Ovary (tissue), 9 donors: ENCODE data around the gene FAM170B. TPM values are rescaled to one million over a fixed set of nuclear protein-coding genes. Genes with fewer than 3 reads are reported as not detected.
A peak's percentile ranks its signal among the peaks of the same experiment; 100 is the strongest.

Source experiments
- DNase-seq, 5 donors: peaks; one replicate each; pipeline ENCODE4 v3.0.0-alpha.2; 2019 to 2020
- H3K27ac ChIP-seq, 2 donors: fragments of 200-600 bp; one replicate each; pipeline versions ENCODE4 v1.5.1 to v1.8.0; 2019 to 2022
- H3K27me3 ChIP-seq: fragments of 200-600 bp; one replicate; pipeline ENCODE4 v1.8.0; 2022
- H3K36me3 ChIP-seq: fragments of 200-600 bp; sonication (generic); one replicate; pipeline ENCODE4 v1.5.1; 2019
- H3K4me1 ChIP-seq: one replicate; pipeline ENCODE4 v1.8.1; 2013; ENCODE audit warnings: mild to moderate bottlenecking, moderate library complexity; ENCODE audit not compliant: insufficient read depth
- H3K4me3 ChIP-seq: fragments of 200-600 bp; sonication (generic); one replicate; pipeline ENCODE4 v1.5.1; 2017
- H3K9me3 ChIP-seq, 2 donors: fragments of 200-600 bp in 1 of 2; sonication (generic) in 1 of 2; one replicate each; pipeline versions ENCODE4 v1.5.1 to v1.8.1; 2013 to 2019; ENCODE audit warnings: mild to moderate bottlenecking in 1 of 2, moderate library complexity in 1 of 2
- CTCF ChIP-seq, 3 donors: fragments of 450-650 bp in 2 of 3; fragments of 200-600 bp in 1 of 3; IDR thresholded peaks; one replicate each; pipeline versions ENCODE4 v1.5.1 to v1.8.0; 2016 to 2022; ENCODE audit warnings: antibody characterized with exemption in 3 of 3, mild to moderate bottlenecking in 1 of 3
- EP300 ChIP-seq: sonication (generic); formaldehyde crosslinking; IDR thresholded peaks from one replicate; pipeline ENCODE4 v1.6.1; 2017; ENCODE audit warnings: antibody characterized with exemption
- POLR2A ChIP-seq: fragments of 450-650 bp; IDR thresholded peaks from one replicate; pipeline ENCODE4 v1.6.1; 2017; ENCODE audit warnings: antibody characterized with exemption, mild to moderate bottlenecking, moderate library complexity
- WGBS, 3 donors: extraction: QIAGEN DNeasy Blood & Tissue Kit in 1 of 3; methylation state at CpG; one replicate each; pipeline versions ENCODE4 v1.1.5 to v1.1.7; 2013 to 2017; 5-methylcytosine and 5-hydroxymethylcytosine counted together
- intact Hi-C, 4 donors: fragments of 100-400 bp; cut with DNase I; formaldehyde crosslinking; loops; one replicate each; pipeline versions ENCODE4 v1.11.0 to v1.15.1; 2022 to 2023
- polyA plus RNA-seq, 2 donors: library from polyadenylated mRNA; stranded (reverse); fragments of 200-250 nt in 1 of 2; fragments of 350-450 nt in 1 of 2; fragmentation: Illumina TruSeq in 1 of 2; extraction: RNeasy Lipid Tissue Mini Kit (QIAGEN cat#74804) in 1 of 2; gene quantifications; one replicate each; pipeline ENCODE4 v1.2.3, GENCODE V29; 2013 to 2014
- total RNA-seq, 7 donors: library from RNA; depleted of rRNA in 2 of 7; stranded (reverse); fragments of >200 nt in 2 of 7; fragmentation: NEBNext Ultra II Directional in 3 of 7; extraction: Animal tissue kit (Norgen Biotek cat#: 25700) in 3 of 7; gene quantifications; one replicate each; pipeline versions ENCODE4 v1.1.0 to v1.2.4, GENCODE V29; 2016 to 2023
- donor health status: DM: no; HTN: no; CAD: no; lungs with moderate emphysema.
- donor health status: DM: no; HTN: no; CAD: no.
- donor health status: Bipolar disorder and iron deficiency.
- donor health status: DM: yes; HTN: yes; CAD: no.
- donor health status: DM: no; HTN: no; CAD: no.
- donor health status: DM: yes; HTN: yes; CAD: no.

The FAM170B gene
- total and polyA plus RNA-seq, 9 donors: not detected

- intact Hi-C loops: no loop called here
Observed at GRCh38 chr10:49091450-49092210, 42.2 kb downstream of the FAM170B start.

GRCh38 chr10:49090696-49091380 lies 43.0 kb downstream of the FAM170B start:
- Histone ChIP-seq H3K9me3 (no peaks in the 10 kb centered on the region), H3K27ac (peak overlapping the region in 1 of 2 donors; percentile 37), H3K27me3 (no peaks in the 10 kb centered on the region), H3K36me3 (no peaks in the 10 kb centered on the region), H3K4me1 (peaks cover 29% of the 10 kb centered on the region), H3K4me3 (no peak overlapping the region)
- 81 to 89% (median 85%) methylated on average over 6 of the region's 6 CpGs for WGBS, 3 donors
- intact Hi-C loops: no loop called here
- peak in 2 of 5 donors; percentile 14 to 35 for DNase-seq
- TF ChIP-seq CTCF (IDR thresholded peaks at IDR 0.05): no peak
- TF ChIP-seq POLR2A: no peak

More at GRCh38 chr10:49091450-49092210, 42.2 kb downstream of the FAM170B start:
- no peak overlapping the region for H3K27ac ChIP-seq
- H3K9me3 ChIP-seq: no peaks in the 10 kb centered on the region
- no peaks in the 10 kb centered on the region for H3K27me3 ChIP-seq
- 92 to 97% (median 96%) methylated on average over 13 of the region's 13 CpGs for WGBS, 3 donors
- no peak for TF ChIP-seq EP300
- TF ChIP-seq POLR2A: no peak
- TF ChIP-seq CTCF (IDR thresholded peaks at IDR 0.05): no peak
- no peaks in the 10 kb centered on the region for H3K36me3 ChIP-seq
- peak in 2 of 5 donors; percentile 10 to 26 for DNase-seq
- peaks cover 31% of the 10 kb centered on the region for H3K4me1 ChIP-seq
- H3K4me3 ChIP-seq: no peak overlapping the region

GRCh38 chr10:49090189-49090575 lies 43.6 kb downstream of the FAM170B start:
- WGBS, 3 donors: 16 to 23% (median 16%) methylated on average over 1 of the region's 1 CpG
- Histone ChIP-seq H3K4me1 (peaks cover 26% of the 10 kb centered on the region), H3K27ac (peak overlapping the region in 1 of 2 donors; percentile 37), H3K9me3 (no peaks in the 10 kb centered on the region), H3K36me3 (no peaks in the 10 kb centered on the region), H3K27me3 (no peaks in the 10 kb centered on the region), H3K4me3 (no peak overlapping the region)
- TF ChIP-seq EP300: no peak
- peak in 3 of 5 donors; percentile 1 to 23 (median 13) for DNase-seq
- intact Hi-C loops: no loop called here

GRCh38 chr10:49089557-49090188 lies 44.1 kb downstream of the FAM170B start:
- 3 to 9% (median 4%) methylated on average over 3 of the region's 3 CpGs for WGBS, 3 donors
- Histone ChIP-seq H3K4me1 (peaks cover 25% of the 10 kb centered on the region), H3K27me3 (no peaks in the 10 kb centered on the region), H3K27ac (no peak overlapping the region), H3K36me3 (no peaks in the 10 kb centered on the region), H3K4me3 (no peak overlapping the region), H3K9me3 (no peaks in the 10 kb centered on the region)
- intact Hi-C loops: no loop called here
- TF ChIP-seq EP300 (no peak), CTCF (IDR thresholded peaks at IDR 0.05) (no peak), POLR2A (no peak)
- DNase-seq: peak in 4 of 5 donors; percentile 22 to 79 (median 55)
